ENCODE results near the gene CDC42EP4. TPM values are rescaled to one million over a fixed set of nuclear protein-coding genes. Genes with fewer than 3 reads are reported as not detected.

CDC42EP4 gene
- total RNA-seq, 1 donor: 41.8 TPM

- DNase-seq (ENCODE audit: low read depth): no peak
- TF ChIP-seq CTCF (IDR thresholded peaks at IDR 0.05; ENCODE audit: insufficient read depth, low read length): no peak
Observed at GRCh38 chr17:73285916-73286862, 25.6 kb downstream of the CDC42EP4 start.

GRCh38 chr17:73285603-73285908, 26.2 kb downstream of the CDC42EP4 start:
- no peak for TF ChIP-seq CTCF (IDR thresholded peaks at IDR 0.05; ENCODE audit: insufficient read depth, low read length)
- no peak overlapping the region for H3K4me3 ChIP-seq (ENCODE audit: low read depth, low read length)
- DNase-seq (ENCODE audit: low read depth): no peak

More at GRCh38 chr17:73285916-73286862, 25.6 kb downstream of the CDC42EP4 start:
- H3K4me3 ChIP-seq (ENCODE audit: low read depth, low read length): no peak overlapping the region

GRCh38 chr17:73284906-73285602, 26.7 kb downstream of the CDC42EP4 start:
- no peak overlapping the region for H3K4me3 ChIP-seq (ENCODE audit: low read depth, low read length)
- no peak for TF ChIP-seq CTCF (IDR thresholded peaks at IDR 0.05; ENCODE audit: insufficient read depth, low read length)
- DNase-seq (ENCODE audit: low read depth): no peak

- TF ChIP-seq CTCF (IDR thresholded peaks at IDR 0.05; ENCODE audit: insufficient read depth, low read length): no peak
- DNase-seq (ENCODE audit: low read depth): no peak
- H3K4me3 ChIP-seq (ENCODE audit: low read depth, low read length): no peak overlapping the region
Observed at GRCh38 chr17:73284354-73284753, 27.4 kb downstream of the CDC42EP4 start.

GRCh38 chr17:73283841-73284282, 27.9 kb downstream of the CDC42EP4 start:
- H3K4me3 ChIP-seq (ENCODE audit: low read depth, low read length): no peak overlapping the region
- TF ChIP-seq CTCF (IDR thresholded peaks at IDR 0.05; ENCODE audit: insufficient read depth, low read length): no peak
- no peak for DNase-seq (ENCODE audit: low read depth)

- DNase-seq (ENCODE audit: low read depth): no peak
- no peak overlapping the region for H3K4me3 ChIP-seq (ENCODE audit: low read depth, low read length)
- no peak for TF ChIP-seq CTCF (IDR thresholded peaks at IDR 0.05; ENCODE audit: insufficient read depth, low read length)
Observed at GRCh38 chr17:73283250-73283649, 28.6 kb downstream of the CDC42EP4 start.

Data from fibroblast of the aortic adventitia (primary cell).